Measurements from ENCODE around the gene C10orf120.
A peak's percentile ranks its signal among the peaks of the same experiment; 100 is the strongest.

The C10orf120 gene

DNA sequence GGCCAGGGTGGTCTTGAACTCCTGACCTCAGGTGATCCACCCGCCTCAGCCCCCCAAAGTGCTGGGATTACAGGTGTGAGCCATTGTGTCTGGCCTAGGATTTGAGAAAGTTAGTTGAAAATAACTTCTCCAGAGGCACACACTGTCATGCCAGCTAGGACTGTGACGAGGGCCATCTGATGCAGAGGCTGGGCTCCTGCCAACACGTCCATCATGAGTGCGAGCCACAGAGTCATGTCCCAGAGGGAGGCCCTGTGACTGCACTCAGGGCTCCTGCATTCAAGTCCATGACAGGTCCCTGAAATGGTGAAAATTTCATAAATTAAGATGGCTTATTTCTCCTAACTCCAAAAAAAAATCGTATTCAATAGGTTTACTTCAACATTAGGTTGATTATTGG is 17.1 kb downstream of the C10orf120 start:
- Mint-ChIP-seq H3K4me1 (no peaks in the 10 kb centered on the region), H3K4me3 (no peak overlapping the region), H3K9me3 (peaks cover 3% of the 10 kb centered on the region), H3K36me3 (ENCODE audit: low read depth) (no peaks in the 10 kb centered on the region), H3K27ac (no peak overlapping the region), H3K27me3 (peaks cover 14% of the 10 kb centered on the region)
- ATAC-seq (no peak), DNase-seq (no peak)

DNA sequence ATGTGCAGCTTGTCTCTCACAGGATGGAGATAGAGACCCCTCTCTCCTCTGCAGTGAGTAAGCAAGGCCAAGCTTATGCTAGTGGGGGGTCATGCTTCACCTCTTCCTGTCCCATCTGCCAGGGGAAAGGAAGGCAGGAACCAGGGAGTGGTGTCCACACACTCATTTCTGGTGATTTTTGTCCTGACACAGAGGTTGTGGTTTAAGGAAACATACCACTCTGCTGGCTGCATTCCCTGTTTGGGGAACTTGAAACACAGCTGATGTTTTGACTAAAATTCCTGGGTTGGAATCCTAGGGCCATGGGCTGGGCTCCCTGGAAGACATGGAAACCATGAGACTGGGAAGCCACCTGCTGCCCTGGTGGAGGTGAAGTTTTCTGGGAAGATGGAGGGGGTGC is 21.4 kb downstream of the C10orf120 start:
- H3K9me3 Mint-ChIP-seq = no peaks in the 10 kb centered on the region
- no peak for DNase-seq
- ATAC-seq = no peak
- peaks cover 14% of the 10 kb centered on the region for H3K27me3 Mint-ChIP-seq
- no peaks in the 10 kb centered on the region for H3K36me3 Mint-ChIP-seq (ENCODE audit: low read depth)
- H3K4me1 Mint-ChIP-seq = peaks cover 2% of the 10 kb centered on the region
- no peak overlapping the region for H3K27ac Mint-ChIP-seq
- no peak overlapping the region for H3K4me3 Mint-ChIP-seq

DNA sequence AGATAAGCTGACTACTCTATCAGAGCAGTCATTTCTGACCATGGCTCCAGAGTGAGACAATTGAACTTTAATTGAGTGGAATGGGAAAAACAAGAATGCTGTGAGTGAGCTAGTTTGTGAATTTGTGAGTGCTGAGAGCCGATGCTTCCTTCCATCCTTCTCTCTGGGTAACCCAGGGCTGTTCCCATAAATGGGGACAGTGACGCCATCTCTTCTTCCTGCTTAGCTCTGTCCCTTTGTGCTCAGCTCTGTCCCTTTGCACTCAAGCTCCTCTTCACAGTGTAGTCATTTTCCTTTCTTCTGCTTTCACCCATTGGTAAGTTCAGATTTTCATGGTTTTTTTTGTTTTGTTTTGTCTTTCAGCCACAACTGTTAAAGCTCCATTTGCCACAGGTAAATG is 24.4 kb downstream of the C10orf120 start:
- H3K4me3 Mint-ChIP-seq = no peak overlapping the region
- ATAC-seq = no peak
- H3K36me3 Mint-ChIP-seq (ENCODE audit: low read depth) = no peaks in the 10 kb centered on the region
- H3K27me3 Mint-ChIP-seq = peaks cover 20% of the 10 kb centered on the region
- no peaks in the 10 kb centered on the region for H3K9me3 Mint-ChIP-seq
- no peak for DNase-seq
- peaks cover 2% of the 10 kb centered on the region for H3K4me1 Mint-ChIP-seq
- no peak overlapping the region for H3K27ac Mint-ChIP-seq

DNA sequence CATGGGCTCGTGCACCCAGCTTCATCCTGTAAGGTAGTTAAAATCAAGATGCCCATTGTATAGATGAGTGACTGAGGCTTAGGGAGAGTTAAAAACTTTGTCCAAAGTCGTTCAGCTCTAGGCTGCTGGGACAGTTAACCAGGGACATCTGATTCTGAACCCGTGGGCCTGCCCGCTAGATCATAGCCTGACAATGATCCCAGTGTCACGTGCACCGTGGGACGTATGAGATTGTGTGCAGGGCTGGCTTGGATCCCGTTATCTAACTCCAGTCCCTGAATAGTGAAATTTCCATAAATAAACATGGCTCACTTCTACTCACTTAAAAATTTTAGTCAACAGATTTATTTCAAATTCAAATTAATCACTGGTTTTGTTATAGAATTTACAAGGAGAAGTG is 24.9 kb downstream of the C10orf120 start:
- H3K27ac Mint-ChIP-seq = no peak overlapping the region
- no peak for ATAC-seq
- DNase-seq = no peak
- H3K36me3 Mint-ChIP-seq (ENCODE audit: low read depth) = no peaks in the 10 kb centered on the region
- H3K4me3 Mint-ChIP-seq = no peak overlapping the region
- peaks cover 21% of the 10 kb centered on the region for H3K27me3 Mint-ChIP-seq
- H3K4me1 Mint-ChIP-seq = peaks cover 2% of the 10 kb centered on the region
- H3K9me3 Mint-ChIP-seq = no peaks in the 10 kb centered on the region

DNA sequence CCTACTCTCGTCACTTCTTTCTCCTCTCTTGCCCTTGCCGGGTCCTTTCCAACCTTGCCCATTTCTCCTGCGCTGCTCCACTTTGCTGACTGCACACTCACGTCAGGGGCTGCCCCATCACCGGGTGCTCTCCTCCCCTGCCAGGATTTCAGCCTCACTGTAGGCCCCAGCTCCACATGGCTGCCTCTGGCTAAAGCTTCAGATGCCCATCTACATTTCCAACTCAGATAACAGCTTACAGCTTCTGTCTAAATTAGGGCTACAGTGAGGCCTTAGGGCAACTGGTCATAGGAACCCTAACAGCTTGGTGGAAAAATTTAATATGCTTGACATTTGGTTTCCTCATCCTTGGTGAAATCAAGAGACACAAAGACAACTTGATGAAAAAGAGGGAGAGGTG is 25.9 kb downstream of the C10orf120 start:
- Mint-ChIP-seq H3K27ac (no peak overlapping the region), H3K36me3 (ENCODE audit: low read depth) (no peaks in the 10 kb centered on the region), H3K9me3 (no peaks in the 10 kb centered on the region), H3K4me1 (peaks cover 2% of the 10 kb centered on the region), H3K4me3 (no peak overlapping the region), H3K27me3 (peaks cover 21% of the 10 kb centered on the region)
- ATAC-seq (no peak), DNase-seq (no peak)

DNA sequence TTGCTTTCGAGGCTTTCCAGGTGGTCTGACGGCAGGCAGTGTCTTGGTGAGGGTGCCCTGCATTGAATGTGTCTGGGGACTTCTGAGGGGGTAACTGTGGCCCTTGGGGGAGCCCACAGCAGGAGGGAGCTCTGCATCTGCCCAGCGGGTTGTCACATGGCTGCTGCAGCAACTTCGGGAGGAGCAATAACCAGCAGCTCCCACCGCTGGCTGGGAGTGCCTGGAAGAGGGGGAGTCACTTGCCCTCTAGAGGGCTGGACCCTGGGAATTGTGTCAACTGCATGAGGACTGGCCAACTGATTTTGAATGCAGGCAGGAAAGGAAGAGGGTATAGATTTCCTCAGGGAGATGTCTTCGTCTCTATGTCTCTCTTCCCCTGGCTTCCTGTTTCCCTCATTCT is 26.4 kb downstream of the C10orf120 start:
- Mint-ChIP-seq H3K4me3 (no peak overlapping the region), H3K27me3 (peaks cover 21% of the 10 kb centered on the region), H3K9me3 (no peaks in the 10 kb centered on the region), H3K4me1 (peaks cover 2% of the 10 kb centered on the region), H3K27ac (no peak overlapping the region), H3K36me3 (ENCODE audit: low read depth) (no peaks in the 10 kb centered on the region)
- ATAC-seq (no peak), DNase-seq (no peak)

DNA sequence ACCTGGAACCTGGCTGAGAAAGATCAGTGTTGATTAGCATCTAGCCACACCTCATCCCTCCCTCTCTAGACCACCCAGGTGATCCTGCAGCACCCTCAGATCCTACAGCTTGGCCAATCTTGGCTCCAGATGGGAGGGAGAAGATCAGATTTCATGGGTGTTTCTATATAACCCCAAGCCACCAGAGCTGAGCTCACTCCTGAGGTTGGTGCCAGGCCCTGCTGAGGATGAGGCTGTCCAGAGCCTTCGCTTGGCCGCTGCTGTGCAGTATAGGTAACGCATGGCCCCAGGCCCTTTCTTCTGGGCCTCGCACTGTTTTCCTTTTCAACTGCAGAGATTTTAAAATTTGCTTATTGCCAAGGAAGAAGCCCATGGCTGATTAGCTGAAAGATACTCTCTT is 27.0 kb downstream of the C10orf120 start:
- H3K27me3 Mint-ChIP-seq = peaks cover 20% of the 10 kb centered on the region
- no peaks in the 10 kb centered on the region for H3K9me3 Mint-ChIP-seq
- ATAC-seq (no peak), DNase-seq (no peak)
- no peak overlapping the region for H3K27ac Mint-ChIP-seq
- H3K4me3 Mint-ChIP-seq = no peak overlapping the region
- H3K4me1 Mint-ChIP-seq = peaks cover 2% of the 10 kb centered on the region
- H3K36me3 Mint-ChIP-seq (ENCODE audit: low read depth) = no peaks in the 10 kb centered on the region

DNA sequence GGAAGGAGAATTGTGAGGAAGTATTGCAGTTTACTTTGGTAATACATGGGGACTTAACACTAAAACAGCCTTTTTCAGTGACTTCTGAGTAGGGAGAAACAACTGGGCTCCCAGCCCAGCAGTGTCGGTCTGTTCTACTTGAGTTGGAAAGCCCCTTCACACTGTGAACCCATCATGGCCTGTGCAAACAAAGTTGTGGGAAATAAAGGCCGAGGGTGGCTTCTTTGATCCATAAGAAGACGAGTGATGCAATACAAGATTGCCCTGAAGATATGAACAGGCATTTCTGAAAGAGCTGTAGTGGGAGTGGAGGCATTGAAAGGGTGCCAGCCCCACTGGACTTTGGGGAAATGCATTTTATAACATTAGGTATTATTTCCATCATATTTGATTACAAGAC is 28.3 kb downstream of the C10orf120 start:
- Mint-ChIP-seq H3K9me3 (no peaks in the 10 kb centered on the region), H3K27me3 (peaks cover 17% of the 10 kb centered on the region)

DNA sequence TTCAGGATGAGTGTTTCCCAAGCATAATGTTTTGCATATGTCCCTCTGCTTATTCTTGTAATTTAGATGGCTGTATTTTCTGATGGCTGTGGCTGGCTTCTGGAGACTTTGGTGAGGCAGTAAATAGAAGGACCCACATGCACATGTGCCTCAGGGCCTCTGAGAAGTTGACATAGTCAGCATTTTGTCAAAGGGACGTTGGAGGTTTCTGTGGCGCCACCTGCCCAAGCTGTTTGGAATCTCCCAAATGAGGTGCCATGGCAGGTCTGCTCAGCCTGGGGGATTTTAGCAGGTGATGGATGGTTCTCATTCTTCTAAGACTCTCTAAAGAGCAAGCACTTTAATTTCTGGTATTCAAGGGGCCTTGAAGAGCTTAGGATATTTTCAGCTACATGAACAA is 29.8 kb downstream of the C10orf120 start:
- Mint-ChIP-seq H3K4me3 (no peak overlapping the region), H3K36me3 (ENCODE audit: low read depth) (no peaks in the 10 kb centered on the region), H3K9me3 (no peaks in the 10 kb centered on the region), H3K4me1 (peaks cover 2% of the 10 kb centered on the region), H3K27ac (no peak overlapping the region), H3K27me3 (peaks cover 8% of the 10 kb centered on the region)
- DNase-seq (no peak), ATAC-seq (no peak)

More for the DNA sequence above, 28.3 kb downstream of the C10orf120 start:
- Mint-ChIP-seq H3K36me3 (ENCODE audit: low read depth) (no peaks in the 10 kb centered on the region), H3K27ac (no peak overlapping the region), H3K4me1 (peaks cover 2% of the 10 kb centered on the region), H3K4me3 (no peak overlapping the region)
- DNase-seq (no peak), ATAC-seq (no peak)

DNA sequence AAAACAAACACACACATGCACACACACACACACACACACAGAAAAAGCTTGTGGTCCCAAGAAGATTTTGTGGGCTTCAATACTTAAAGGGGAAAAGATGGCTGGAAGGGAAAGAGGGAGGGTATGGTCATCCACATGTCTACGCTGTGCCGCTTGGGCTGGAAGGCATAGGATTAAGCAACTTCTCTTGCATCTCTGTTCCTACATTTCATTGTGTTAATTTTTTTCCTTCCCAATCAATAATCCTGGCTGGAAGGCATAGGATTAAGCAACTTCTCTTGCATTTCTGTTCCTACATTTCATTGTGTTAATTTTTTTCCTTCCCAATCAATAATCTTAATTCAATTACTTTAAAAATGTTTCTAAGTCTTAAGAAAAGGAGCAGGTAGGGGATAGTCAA is 30.6 kb downstream of the C10orf120 start:
- ATAC-seq = no peak
- H3K4me1 Mint-ChIP-seq = peaks cover 2% of the 10 kb centered on the region
- no peaks in the 10 kb centered on the region for H3K9me3 Mint-ChIP-seq
- no peak for DNase-seq
- no peak overlapping the region for H3K27ac Mint-ChIP-seq
- peaks cover 9% of the 10 kb centered on the region for H3K27me3 Mint-ChIP-seq
- no peak overlapping the region for H3K4me3 Mint-ChIP-seq
- no peaks in the 10 kb centered on the region for H3K36me3 Mint-ChIP-seq (ENCODE audit: low read depth)

DNA sequence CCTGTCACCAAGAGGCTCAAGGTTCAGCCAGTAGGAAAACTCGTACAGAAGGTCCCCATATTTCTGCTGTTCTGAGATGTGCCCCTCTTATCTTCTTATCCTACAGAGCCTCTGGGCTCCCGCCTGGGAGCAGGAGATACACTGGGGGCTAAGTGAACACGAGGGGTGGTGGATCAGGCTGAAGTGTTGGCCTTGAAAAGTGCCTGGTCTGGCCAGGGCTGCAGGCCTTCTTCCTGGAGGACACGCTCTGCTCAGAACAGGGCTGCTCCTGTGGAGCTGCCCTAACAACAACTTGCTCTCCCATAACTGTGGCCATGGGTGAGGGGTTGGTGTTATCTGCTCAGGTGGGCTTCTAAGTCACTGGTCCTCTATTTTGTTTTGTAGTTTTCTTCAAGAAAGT is 33.7 kb downstream of the C10orf120 start:
- no peaks in the 10 kb centered on the region for H3K9me3 Mint-ChIP-seq
- no peak for ATAC-seq
- no peak overlapping the region for H3K4me3 Mint-ChIP-seq
- peaks cover 10% of the 10 kb centered on the region for H3K27me3 Mint-ChIP-seq
- DNase-seq = no peak
- H3K4me1 Mint-ChIP-seq = no peaks in the 10 kb centered on the region
- H3K27ac Mint-ChIP-seq = no peak overlapping the region
- no peaks in the 10 kb centered on the region for H3K36me3 Mint-ChIP-seq (ENCODE audit: low read depth)

DNA sequence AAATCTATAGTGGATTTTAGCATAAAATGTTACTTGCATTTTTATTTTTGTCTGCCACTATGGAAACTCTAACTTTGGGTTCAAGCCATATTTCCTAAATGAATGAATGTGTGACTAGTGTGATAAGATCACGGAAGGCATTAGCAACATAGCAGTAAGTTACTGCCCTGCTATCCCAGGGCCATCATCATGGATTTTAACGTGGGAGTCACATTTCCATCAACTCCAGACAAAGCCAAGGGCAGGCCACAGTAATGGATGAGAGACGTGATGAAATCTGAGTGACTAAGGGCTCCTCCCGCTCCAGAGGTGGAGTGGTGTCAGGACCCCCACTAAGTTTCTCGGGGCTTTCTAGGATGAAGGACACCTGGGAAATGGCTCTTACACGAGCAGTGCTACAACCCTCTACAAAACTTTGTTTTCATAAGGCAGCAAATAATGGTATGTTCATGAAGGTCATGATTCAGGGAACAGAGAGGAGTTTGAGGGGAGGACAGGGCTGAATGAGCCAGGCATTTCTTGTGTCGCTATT is 34.3 kb downstream of the C10orf120 start:
- H3K9me3 Mint-ChIP-seq = no peaks in the 10 kb centered on the region
- ATAC-seq (no peak), DNase-seq (no peak)
- H3K4me3 Mint-ChIP-seq = no peak overlapping the region
- no peaks in the 10 kb centered on the region for H3K36me3 Mint-ChIP-seq (ENCODE audit: low read depth)
- no peaks in the 10 kb centered on the region for H3K4me1 Mint-ChIP-seq
- H3K27me3 Mint-ChIP-seq = peaks cover 6% of the 10 kb centered on the region
- no peak overlapping the region for H3K27ac Mint-ChIP-seq

DNA sequence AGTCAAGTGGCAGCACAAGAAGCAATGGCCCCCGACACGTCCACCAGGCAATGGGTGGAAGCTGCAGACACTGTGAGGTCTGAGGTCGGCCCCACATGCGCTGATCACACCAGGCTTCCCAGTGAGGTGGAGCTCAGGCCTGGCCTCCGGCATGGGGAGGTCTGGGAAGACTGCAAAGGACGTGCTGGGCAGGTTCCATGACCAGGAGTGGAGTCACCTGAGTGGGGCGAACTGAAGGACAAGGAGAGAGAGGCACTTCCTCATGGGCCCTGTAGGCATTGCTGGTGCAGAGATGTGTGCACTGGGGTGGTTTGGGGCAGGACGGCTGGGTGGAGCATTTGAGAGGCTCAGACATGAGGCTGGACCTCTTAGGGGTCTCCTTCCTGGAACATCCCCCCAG is 35.1 kb downstream of the C10orf120 start:
- peaks cover 4% of the 10 kb centered on the region for H3K27me3 Mint-ChIP-seq
- DNase-seq (no peak), ATAC-seq (no peak)
- no peaks in the 10 kb centered on the region for H3K36me3 Mint-ChIP-seq (ENCODE audit: low read depth)
- H3K9me3 Mint-ChIP-seq = no peaks in the 10 kb centered on the region
- no peak overlapping the region for H3K27ac Mint-ChIP-seq
- H3K4me1 Mint-ChIP-seq = no peaks in the 10 kb centered on the region
- H3K4me3 Mint-ChIP-seq = no peak overlapping the region

DNA sequence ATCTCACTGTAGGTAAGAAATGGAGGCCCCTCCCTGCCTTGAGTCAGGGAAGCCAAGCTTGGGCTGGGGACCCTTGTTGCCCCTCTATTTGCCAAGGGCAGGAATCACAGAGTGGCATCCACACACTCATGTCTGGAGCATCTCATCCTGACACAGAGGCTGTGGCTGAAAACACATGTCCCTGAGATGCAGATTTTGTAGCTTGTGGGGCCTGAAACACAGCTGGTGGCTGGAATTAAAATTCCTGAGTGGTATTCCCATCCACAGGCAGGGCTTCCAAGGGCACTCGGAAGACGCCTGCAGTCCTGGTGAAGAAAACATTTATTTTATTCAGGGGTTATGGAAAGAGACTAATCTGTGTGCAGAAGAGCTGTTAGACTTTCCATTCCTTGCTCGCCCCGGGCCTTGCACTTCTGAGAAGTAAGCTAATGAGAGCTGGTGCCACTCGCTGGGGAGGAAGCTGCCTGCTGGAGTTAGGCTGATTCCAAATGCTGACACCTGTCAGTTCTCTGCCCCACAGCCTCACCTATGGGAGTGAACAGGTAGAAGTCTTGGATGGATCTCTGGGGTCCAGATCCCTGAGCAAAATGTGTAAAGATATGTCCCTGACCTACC is 36.0 kb downstream of the C10orf120 start:
- no peak for ATAC-seq
- no peak for DNase-seq
- Mint-ChIP-seq H3K4me3 (no peak overlapping the region), H3K27ac (no peak overlapping the region), H3K27me3 (peaks cover 4% of the 10 kb centered on the region), H3K4me1 (no peaks in the 10 kb centered on the region), H3K9me3 (no peaks in the 10 kb centered on the region), H3K36me3 (ENCODE audit: low read depth) (no peaks in the 10 kb centered on the region)

DNA sequence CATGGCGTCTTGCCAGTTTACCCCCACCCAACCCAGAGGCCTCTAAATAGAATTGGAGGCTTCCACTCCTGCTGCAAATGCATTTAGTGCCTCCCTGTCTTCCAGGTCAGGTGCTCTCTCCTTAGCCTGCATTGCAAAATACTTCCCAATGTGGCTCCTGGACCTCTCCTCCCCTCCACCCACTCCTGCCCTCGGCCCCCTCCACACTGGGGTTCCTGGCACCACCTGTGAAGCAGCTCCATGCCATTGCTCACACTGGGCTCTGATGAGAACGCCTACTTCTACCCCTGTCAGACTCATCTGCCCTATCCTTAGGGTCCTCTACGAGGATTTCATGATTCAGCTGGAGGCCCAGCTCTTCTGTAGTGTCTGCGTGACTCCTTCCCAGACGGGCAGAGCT is 37.4 kb downstream of the C10orf120 start:
- no peaks in the 10 kb centered on the region for H3K36me3 Mint-ChIP-seq (ENCODE audit: low read depth)
- no peak for DNase-seq
- H3K9me3 Mint-ChIP-seq = no peaks in the 10 kb centered on the region
- H3K27me3 Mint-ChIP-seq = peaks cover 4% of the 10 kb centered on the region
- H3K4me3 Mint-ChIP-seq = no peak overlapping the region
- H3K27ac Mint-ChIP-seq = no peak overlapping the region
- peak; percentile 18 for ATAC-seq
- no peaks in the 10 kb centered on the region for H3K4me1 Mint-ChIP-seq

DNA sequence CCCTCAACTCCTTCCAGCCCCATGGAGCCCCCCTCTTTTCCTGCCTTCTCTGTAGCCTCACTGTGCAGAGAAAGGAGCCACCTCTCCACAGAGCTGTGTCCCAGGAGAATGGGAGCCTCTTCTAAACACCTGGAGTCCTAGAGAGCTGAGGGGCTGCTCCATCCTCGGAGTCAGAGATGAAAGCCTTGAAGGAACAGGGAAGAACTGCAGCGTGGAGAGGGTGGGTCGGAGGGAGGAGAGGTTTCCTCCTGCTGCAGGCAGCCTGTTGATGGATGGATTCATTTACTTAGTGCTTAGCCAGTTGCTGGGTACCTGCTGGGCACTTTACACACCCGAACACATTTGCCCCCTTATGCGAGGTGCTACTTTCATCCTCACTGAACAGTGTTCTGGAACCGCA is 39.0 kb downstream of the C10orf120 start:
- Mint-ChIP-seq H3K4me3 (no peak overlapping the region), H3K9me3 (no peaks in the 10 kb centered on the region), H3K36me3 (ENCODE audit: low read depth) (no peaks in the 10 kb centered on the region), H3K27me3 (peaks cover 4% of the 10 kb centered on the region), H3K4me1 (no peaks in the 10 kb centered on the region), H3K27ac (no peak overlapping the region)
- ATAC-seq (no peak), DNase-seq (no peak)

Measured in activated naive CD8-positive, alpha-beta T cell treated with anti-CD3 and anti-CD28 coated beads, Interleukin-2, amount 50 U/mL, for 24 hours (primary cell).